Skeletal muscle tissue (tissue), 5 donors: Measurements from ENCODE around the gene LAMA2. TPM values are rescaled to one million over a fixed set of nuclear protein-coding genes. Genes with fewer than 3 reads are reported as not detected.

Source experiments
- H3K27ac ChIP-seq: one replicate; pipeline ENCODE4 v1.7.0; 2013; ENCODE audit warnings: mild to moderate bottlenecking, low read depth, low read length, inconsistent platforms
- H3K27me3 ChIP-seq, 3 donors: one replicate each; pipeline ENCODE4 v1.7.0; 2013; ENCODE audit warnings: low read length in 3 of 3; ENCODE audit not compliant: control insufficient read depth in 3 of 3, insufficient read depth in 3 of 3
- H3K36me3 ChIP-seq, 3 donors: one replicate each; pipeline ENCODE4 v1.7.0; 2013; ENCODE audit warnings: low read length in 3 of 3; ENCODE audit not compliant: control insufficient read depth in 3 of 3, insufficient read depth in 3 of 3
- H3K4me1 ChIP-seq, 3 donors: one replicate each; pipeline ENCODE4 v1.7.0; 2013; ENCODE audit warnings: low read length in 3 of 3, mild to moderate bottlenecking in 3 of 3; ENCODE audit not compliant: control insufficient read depth in 3 of 3, insufficient read depth in 3 of 3
- H3K4me3 ChIP-seq, 3 donors: one replicate each; pipeline ENCODE4 v1.7.0; 2013; ENCODE audit warnings: low read length in 3 of 3
- H3K9ac ChIP-seq, 3 donors: one replicate each; pipeline ENCODE4 v1.7.0; 2013; ENCODE audit warnings: low read length in 3 of 3, mild to moderate bottlenecking in 3 of 3, moderate library complexity in 2 of 3, low read depth in 1 of 3
- H3K9me3 ChIP-seq, 3 donors: one replicate each; pipeline ENCODE4 v1.7.0; 2013; ENCODE audit warnings: low read length in 3 of 3; ENCODE audit not compliant: control insufficient read depth in 3 of 3
- small RNA-seq: library from RNA; depleted of rRNA; stranded (forward); fragments of <200 nt; gene quantifications from one replicate; pipeline ENCODE3, GENCODE V24; 2014
- total RNA-seq: library from RNA; depleted of rRNA; stranded (reverse); fragments of >200 nt; gene quantifications from one replicate; pipeline ENCODE4 v1.2.3, GENCODE V29; 2014
- donor health status: Osteomylitis.

Gene LAMA2
- total RNA-seq, 1 donor from 2014 or later, result 187 TPM

- Histone ChIP-seq H3K4me1 (no peaks in the 10 kb centered on the region), H3K9me3 (no peaks in the 10 kb centered on the region), H3K27me3 (no peaks in the 10 kb centered on the region), H3K4me3 (no peak overlapping the region), H3K27ac (no peak overlapping the region), H3K9ac (no peak overlapping the region), H3K36me3 (peaks cover 0 to 4% (median 0%) of the 10 kb centered on the region in 3 donors)
Measured at GRCh38 chr6:129551486-129551885, 668.5 kb downstream of the LAMA2 start.

GRCh38 chr6:129552413-129552812 lies 669.5 kb downstream of the LAMA2 start:
- Histone ChIP-seq H3K27me3 (no peaks in the 10 kb centered on the region), H3K9me3 (no peaks in the 10 kb centered on the region), H3K4me3 (no peak overlapping the region)

GRCh38 chr6:129555206-129555832 lies 672.4 kb downstream of the LAMA2 start:
- no peak overlapping the region for H3K9ac ChIP-seq
- no peak overlapping the region for H3K27ac ChIP-seq
- H3K27me3 ChIP-seq, result no peaks in the 10 kb centered on the region
- no peaks in the 10 kb centered on the region for H3K4me1 ChIP-seq
- H3K9me3 ChIP-seq, result no peaks in the 10 kb centered on the region
- no peak overlapping the region for H3K4me3 ChIP-seq
- peaks cover 0 to 6% (median 3%) of the 10 kb centered on the region in 3 donors for H3K36me3 ChIP-seq

More at GRCh38 chr6:129552413-129552812, 669.5 kb downstream of the LAMA2 start:
- H3K36me3 ChIP-seq, result peaks cover 0 to 5% (median 3%) of the 10 kb centered on the region in 3 donors
- no peak overlapping the region for H3K27ac ChIP-seq
- H3K4me1 ChIP-seq, result no peaks in the 10 kb centered on the region
- no peak overlapping the region for H3K9ac ChIP-seq

GRCh38 chr6:129558248-129558647 lies 675.3 kb downstream of the LAMA2 start:
- H3K36me3 ChIP-seq, result peaks cover 0 to 6% (median 3%) of the 10 kb centered on the region in 3 donors
- H3K9me3 ChIP-seq, result no peaks in the 10 kb centered on the region
- H3K9ac ChIP-seq, result no peak overlapping the region
- no peak overlapping the region for H3K27ac ChIP-seq
- no peaks in the 10 kb centered on the region for H3K4me1 ChIP-seq
- H3K27me3 ChIP-seq, result no peaks in the 10 kb centered on the region
- H3K4me3 ChIP-seq, result no peak overlapping the region

- Histone ChIP-seq H3K36me3 (no peaks in the 10 kb centered on the region), H3K9ac (no peak overlapping the region), H3K27me3 (no peaks in the 10 kb centered on the region), H3K9me3 (no peaks in the 10 kb centered on the region), H3K4me3 (no peak overlapping the region), H3K4me1 (no peaks in the 10 kb centered on the region), H3K27ac (no peak overlapping the region)
Measured at GRCh38 chr6:129565366-129565765, 682.4 kb downstream of the LAMA2 start.

GRCh38 chr6:129565811-129566210 lies 682.9 kb downstream of the LAMA2 start:
- H3K9me3 ChIP-seq, result no peaks in the 10 kb centered on the region
- no peaks in the 10 kb centered on the region for H3K36me3 ChIP-seq
- no peak overlapping the region for H3K9ac ChIP-seq
- no peak overlapping the region for H3K4me3 ChIP-seq
- no peaks in the 10 kb centered on the region for H3K27me3 ChIP-seq
- no peak overlapping the region for H3K27ac ChIP-seq
- H3K4me1 ChIP-seq, result no peaks in the 10 kb centered on the region

Small RNA genes within 50 kb of the gene (small RNA-seq; reads per million reads assigned to genes)
- not detected for gene RNU6-861P
